Measurements from ENCODE around the gene PCYOX1L. TPM values are rescaled to one million over a fixed set of nuclear protein-coding genes. Genes with fewer than 3 reads are reported as not detected.

Gene PCYOX1L
- total and polyA plus RNA-seq, 8 donors: 2.1 to 13.4 (median 4.1) TPM; not detected in 1

DNA sequence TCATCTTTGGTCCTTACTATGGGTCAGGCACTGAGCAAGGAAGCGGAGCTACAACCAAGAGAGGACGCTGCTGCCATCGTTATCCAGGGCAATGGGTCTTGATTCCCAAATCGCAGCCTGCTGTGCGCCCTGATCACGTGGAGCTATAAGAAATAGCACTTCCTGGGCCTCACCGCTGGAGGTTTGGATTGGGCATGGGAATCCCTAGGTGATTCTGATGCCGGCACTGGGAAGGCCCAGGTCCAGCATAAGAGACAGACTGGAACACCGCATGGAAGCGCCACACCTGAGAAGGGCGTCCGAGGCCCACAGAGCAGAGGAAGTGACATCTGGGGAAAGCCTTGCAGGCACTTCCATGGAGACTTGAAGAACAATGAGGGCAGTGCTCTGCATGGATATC lies 18.3 kb downstream of the PCYOX1L start:
- intact Hi-C loops (cut with DNase I; ENCODE audit: low total_unique reads): no loop called here
- 88 to 98% (median 96%) methylated on average over 11 to 12 of the region's 12 CpGs for WGBS, 5 donors
- no peak for DNase-seq

DNA sequence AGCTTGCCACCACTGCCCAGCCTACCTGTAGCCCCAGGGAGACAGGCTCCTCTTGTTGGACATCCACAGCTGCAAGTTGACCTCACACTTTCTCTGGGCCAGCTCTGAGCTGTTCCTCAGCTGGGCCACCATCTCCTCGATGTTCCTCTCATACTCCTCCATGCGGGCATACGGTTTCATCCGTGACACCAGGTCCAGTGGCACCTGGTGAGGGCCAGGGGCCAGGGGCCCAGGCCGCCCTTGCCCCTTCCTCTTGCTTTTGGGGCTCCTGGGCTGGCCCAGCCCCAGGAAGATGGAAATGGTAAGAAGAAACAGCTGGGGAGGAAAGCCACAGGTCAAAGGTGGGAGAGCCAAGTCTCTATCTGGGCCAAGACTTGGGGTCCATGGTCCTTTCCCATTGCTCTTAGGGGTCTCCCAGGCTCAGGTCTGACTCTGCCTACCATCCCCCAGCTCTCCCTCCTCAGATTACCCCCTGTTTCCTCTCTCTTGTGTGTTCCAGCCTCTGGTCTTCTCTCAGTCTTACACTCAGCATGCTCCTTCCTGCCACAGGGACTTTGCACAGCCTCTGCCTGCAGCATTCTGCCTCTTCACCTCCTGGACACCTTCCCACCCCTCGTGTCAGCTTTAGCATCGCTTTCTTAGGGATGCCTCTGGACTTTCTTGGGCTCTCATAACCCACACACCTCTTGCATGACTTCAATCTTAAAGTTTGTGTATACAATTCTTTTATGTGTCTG lies 19.0 kb downstream of the PCYOX1L start:
- no peak for DNase-seq
- Histone ChIP-seq H3K27ac (peak overlapping the region in 1 of 5 donors; percentile 11), H3K27me3 (no peaks in the 10 kb centered on the region), H3K4me3 (no peak overlapping the region), H3K4me1 (peaks cover 4 to 39% (median 14%) of the 10 kb centered on the region in 4 donors), H3K9me3 (no peaks in the 10 kb centered on the region), H3K36me3 (no peaks in the 10 kb centered on the region)
- TF ChIP-seq POLR2A (IDR thresholded peaks at IDR 0.05) (no peak), CTCF (IDR thresholded peaks at IDR 0.05) (no peak), EP300 (IDR thresholded peaks at IDR 0.05) (no peak), POLR2AphosphoS5 (IDR thresholded peaks at IDR 0.05) (no peak)
- intact Hi-C loops (cut with DNase I; ENCODE audit: low total_unique reads): no loop called here
- WGBS, 5 donors: 87 to 94% (median 91%) methylated on average over 7 of the region's 7 CpGs

More for the DNA sequence above, 18.3 kb downstream of the PCYOX1L start:
- H3K4me3 ChIP-seq: no peak overlapping the region
- H3K27me3 ChIP-seq: no peaks in the 10 kb centered on the region
- peaks cover 4 to 37% (median 13%) of the 10 kb centered on the region in 4 donors for H3K4me1 ChIP-seq
- H3K9me3 ChIP-seq: no peaks in the 10 kb centered on the region
- H3K36me3 ChIP-seq: no peaks in the 10 kb centered on the region
- TF ChIP-seq CTCF (IDR thresholded peaks at IDR 0.05) (no peak), EP300 (IDR thresholded peaks at IDR 0.05) (no peak), POLR2A (IDR thresholded peaks at IDR 0.05) (no peak), POLR2AphosphoS5 (IDR thresholded peaks at IDR 0.05) (no peak)
- no peak overlapping the region for H3K27ac ChIP-seq

- Histone ChIP-seq H3K36me3 (no peaks in the 10 kb centered on the region), H3K4me3 (no peak overlapping the region), H3K27ac (peak overlapping the region in 4 of 5 donors; percentile 81 to 94 (median 87)), H3K27me3 (no peaks in the 10 kb centered on the region), H3K4me1 (peaks cover 10 to 49% (median 21%) of the 10 kb centered on the region in 4 donors), H3K9me3 (no peaks in the 10 kb centered on the region)
- WGBS, 5 donors: 56 to 77% (median 59%) methylated on average over 5 of the region's 5 CpGs
- DNase-seq: no peak
- TF ChIP-seq POLR2AphosphoS5 (IDR thresholded peaks at IDR 0.05) (no peak), CTCF (IDR thresholded peaks at IDR 0.05) (no peak), POLR2A (IDR thresholded peaks at IDR 0.05) (no peak), EP300 (IDR thresholded peaks at IDR 0.05) (no peak)
- intact Hi-C loops (cut with DNase I; ENCODE audit: low total_unique reads): no loop called here
Measured at GRCh38 chr5:149378241-149378820, 20.5 kb downstream of the PCYOX1L start.

GRCh38 chr5:149379177-149379761 lies 21.4 kb downstream of the PCYOX1L start, which contains the start of gene IL17B:
TSS of gene IL17B (minus strand) at chr5:149379292. CDS start at chr5:149379225, 67 bp downstream.
- no peaks in the 10 kb centered on the region for H3K27me3 ChIP-seq
- no peak for DNase-seq
- H3K9me3 ChIP-seq: no peaks in the 10 kb centered on the region
- H3K4me3 ChIP-seq: no peak within 1 kb of the TSS
- intact Hi-C loops (cut with DNase I; ENCODE audit: low total_unique reads): no loop called here
- H3K27ac ChIP-seq: peak within 1 kb of the TSS in 4 of 5 donors; percentile 81 to 94 (median 87)
- TF ChIP-seq EP300 (IDR thresholded peaks at IDR 0.05) (no peak), POLR2A (IDR thresholded peaks at IDR 0.05) (no peak), POLR2AphosphoS5 (IDR thresholded peaks at IDR 0.05) (no peak), CTCF (IDR thresholded peaks at IDR 0.05) (no peak)
- peaks cover 10 to 52% (median 23%) of the 10 kb centered on the region in 4 donors for H3K4me1 ChIP-seq
- WGBS, 5 donors: 65 to 78% (median 71%) methylated on average over 12 to 22 of the region's 22 CpGs
- no peaks in the 10 kb centered on the region for H3K36me3 ChIP-seq

All from stomach (tissue), 9 donors.